COLO668 (cell line): ENCODE data around the gene CLIC5.

Experiments used
- DNase-seq: peaks from one replicate; lab custom pipeline; 2025; ENCODE audit not compliant: unreplicated experiment; lab: John Stamatoyannopoulos, UW

Gene CLIC5

GRCh38 chr6:45899683-45899946 lies 116.0 kb downstream of the CLIC5 start:
- DNase-seq, result no peak

GRCh38 chr6:45898941-45899682 lies 116.5 kb downstream of the CLIC5 start:
- no peak for DNase-seq

GRCh38 chr6:45896783-45897441 lies 118.7 kb downstream of the CLIC5 start:
- no peak for DNase-seq

- no peak for DNase-seq
Observed at GRCh38 chr6:45895569-45895968, 120.1 kb downstream of the CLIC5 start.

- no peak for DNase-seq
Observed at GRCh38 chr6:45892696-45893245, 122.9 kb downstream of the CLIC5 start.

GRCh38 chr6:45892196-45892595 lies 123.5 kb downstream of the CLIC5 start:
- DNase-seq, result no peak

GRCh38 chr6:45886776-45887175 lies 128.9 kb downstream of the CLIC5 start:
- DNase-seq, result no peak

GRCh38 chr6:45884336-45884735 lies 131.3 kb downstream of the CLIC5 start:
- no peak for DNase-seq

- no peak for DNase-seq
Observed at GRCh38 chr6:45882671-45883070, 133.0 kb downstream of the CLIC5 start.

- no peak for DNase-seq
Observed at GRCh38 chr6:45881705-45882467, 133.8 kb downstream of the CLIC5 start.

- DNase-seq, result no peak
Observed at GRCh38 chr6:45880676-45881075, 135.0 kb downstream of the CLIC5 start.

- no peak for DNase-seq
Observed at GRCh38 chr6:45880159-45880558, 135.5 kb downstream of the CLIC5 start.

- no peak for DNase-seq
Observed at GRCh38 chr6:45877970-45878590, 137.6 kb downstream of the CLIC5 start.

GRCh38 chr6:45872827-45873365 lies 142.8 kb downstream of the CLIC5 start:
- no peak for DNase-seq

- DNase-seq, result no peak
Observed at GRCh38 chr6:45870531-45870930, 145.1 kb downstream of the CLIC5 start.

- DNase-seq, result no peak
Observed at GRCh38 chr6:45864651-45865050, 151.0 kb downstream of the CLIC5 start.

GRCh38 chr6:45858691-45859090 lies 157.0 kb downstream of the CLIC5 start:
- no peak for DNase-seq

- no peak for DNase-seq
Observed at GRCh38 chr6:45857827-45858226, 157.8 kb downstream of the CLIC5 start.

- no peak for DNase-seq
Observed at GRCh38 chr6:45855642-45856394, 159.8 kb downstream of the CLIC5 start.

GRCh38 chr6:45854149-45854742 lies 161.4 kb downstream of the CLIC5 start:
- DNase-seq, result no peak
